Neural progenitor cell (in vitro differentiated cells): ENCODE results near the gene TSC22D4. TPM values are rescaled to one million over a fixed set of nuclear protein-coding genes. Genes with fewer than 3 reads are reported as not detected.

Experiments
- DNase-seq: peaks from one replicate; pipeline ENCODE4 v3.0.0-alpha.2; 2016; ENCODE audit warnings: low spot score
- H2AFZ ChIP-seq: fragments of 200-600 bp; sonication (generic); replicated peaks from 2 replicates; pipeline ENCODE4 v1.6.1; 2016; ENCODE audit warnings: antibody characterized with exemption
- H3F3A ChIP-seq: fragments of 200-600 bp; sonication (generic); 2 replicates; pipeline ENCODE4 v1.6.1; 2016; ENCODE audit warnings: antibody characterized with exemption, low read depth
- H3K27ac ChIP-seq: fragments of 200-600 bp; sonication (generic); 2 replicates; pipeline ENCODE4 v1.5.1; 2016; ENCODE audit warnings: mild to moderate bottlenecking
- H3K27me3 ChIP-seq: fragments of 200-600 bp; sonication (generic); 2 replicates; pipeline ENCODE4 v1.6.1; 2016; ENCODE audit warnings: mild to moderate bottlenecking, moderate library complexity
- H3K36me3 ChIP-seq: fragments of 200-600 bp; sonication (generic); 2 replicates; pipeline ENCODE4 v1.5.1; 2016
- H3K4me1 ChIP-seq: fragments of 200-600 bp; sonication (generic); 2 replicates; pipeline ENCODE4 v1.6.1; 2016; ENCODE audit warnings: mixed run types
- H3K4me2 ChIP-seq: fragments of 200-600 bp; sonication (generic); 2 replicates; pipeline ENCODE4 v1.6.1; 2016
- H3K4me3 ChIP-seq: fragments of 200-600 bp; sonication (generic); 2 replicates; pipeline ENCODE4 v1.5.1; 2016
- H3K79me2 ChIP-seq: fragments of 200-600 bp; sonication (generic); 2 replicates; pipeline ENCODE4 v1.6.1; 2016; ENCODE audit warnings: low read depth
- H3K9ac ChIP-seq: fragments of 200-600 bp; sonication (generic); 2 replicates; pipeline ENCODE4 v1.6.1; 2016
- H3K9me3 ChIP-seq: fragments of 200-600 bp; sonication (generic); 2 replicates; pipeline ENCODE4 v1.5.1; 2016; ENCODE audit warnings: low read depth
- H4K20me1 ChIP-seq: fragments of 200-600 bp; sonication (generic); 2 replicates; pipeline ENCODE4 v1.6.1; 2016; ENCODE audit warnings: low read depth
- H3K27ac Mint-ChIP-seq: 3 replicates; pipeline ENCODE4 v1.8.0; 2021; ENCODE audit warnings: mixed read lengths
- H3K27me3 Mint-ChIP-seq: 2 replicates; pipeline ENCODE4 v1.8.0; 2022; ENCODE audit warnings: low read depth, mild to moderate bottlenecking, inconsistent platforms, moderate library complexity, mixed read lengths; ENCODE audit not compliant: insufficient read depth
- H3K36me3 Mint-ChIP-seq: 3 replicates; pipeline ENCODE4 v1.8.0; 2021; ENCODE audit warnings: mixed read lengths
- H3K4me1 Mint-ChIP-seq: 3 replicates; pipeline ENCODE4 v1.8.0; 2021; ENCODE audit warnings: mixed read lengths
- H3K4me3 Mint-ChIP-seq: 3 replicates; pipeline ENCODE4 v1.8.0; 2021; ENCODE audit warnings: mild to moderate bottlenecking, moderate library complexity, mixed read lengths
- H3K9me3 Mint-ChIP-seq: 3 replicates; pipeline ENCODE4 v1.8.0; 2020; ENCODE audit warnings: mixed read lengths
- CTCF ChIP-seq: fragments of 200-600 bp; sonication (generic); IDR thresholded peaks from 2 replicates; pipeline ENCODE4 v1.5.1; 2017; ENCODE audit warnings: antibody characterized with exemption, mild to moderate bottlenecking
- EZH2 ChIP-seq: fragments of 200-600 bp; sonication (generic); IDR thresholded peaks from 2 replicates; pipeline ENCODE4 v1.6.1; 2017; ENCODE audit warnings: antibody characterized with exemption, mild to moderate bottlenecking, moderate library complexity
- EZH2phosphoT487 ChIP-seq: fragments of 200-600 bp; sonication (generic); IDR thresholded peaks from 2 replicates; pipeline ENCODE4 v1.6.1; 2017; ENCODE audit warnings: antibody characterized with exemption
- total RNA-seq: library from RNA; depleted of rRNA; stranded (reverse); fragments of >200 nt; gene quantifications from 2 replicates; pipeline ENCODE4 v1.2.3, GENCODE V29; 2015; ENCODE audit warnings: low replicate concordance

TSC22D4 gene
- total RNA-seq, 1 donor from 2014 or later = 11.0 TPM

GRCh38 chr7:100510437-100511239 lies 31.6 kb upstream of the TSC22D4 start:
- H2AFZ ChIP-seq = no peak overlapping the region
- no peak overlapping the region for H3K4me3 ChIP-seq
- Mint-ChIP-seq H3K4me1 (peaks cover 22% of the 10 kb centered on the region), H3K4me3 (no peak overlapping the region), H3K36me3 (no peaks in the 10 kb centered on the region), H3K27me3 (peaks cover 3% of the 10 kb centered on the region), H3K27ac (no peak overlapping the region), H3K9me3 (no peaks in the 10 kb centered on the region)
- TF ChIP-seq CTCF = no peak
- TF ChIP-seq EZH2phosphoT487 = no peak
- no peak for TF ChIP-seq EZH2
- no peaks in the 10 kb centered on the region for H3K9me3 ChIP-seq
- H3K27ac ChIP-seq = no peak overlapping the region
- no peaks in the 10 kb centered on the region for H4K20me1 ChIP-seq
- H3K4me1 ChIP-seq = no peaks in the 10 kb centered on the region
- no peaks in the 10 kb centered on the region for H3K79me2 ChIP-seq
- H3K36me3 ChIP-seq = no peaks in the 10 kb centered on the region
- H3K9ac ChIP-seq = no peak overlapping the region
- no peak overlapping the region for H3K4me2 ChIP-seq
- no peaks in the 10 kb centered on the region for H3F3A ChIP-seq
- DNase-seq = no peak
- no peaks in the 10 kb centered on the region for H3K27me3 ChIP-seq

- H3K4me3 ChIP-seq = no peak overlapping the region
- no peak overlapping the region for H3K27ac ChIP-seq
- H3K4me3 Mint-ChIP-seq = peak overlapping the region; percentile 41
- H3K27ac Mint-ChIP-seq = peak overlapping the region; percentile 78
- H3K27me3 Mint-ChIP-seq = peaks cover 3% of the 10 kb centered on the region
- H3K9me3 ChIP-seq = no peaks in the 10 kb centered on the region
- no peak overlapping the region for H3K4me2 ChIP-seq
- H2AFZ ChIP-seq = no peak overlapping the region
- H3K4me1 ChIP-seq = peaks cover 3% of the 10 kb centered on the region
- no peaks in the 10 kb centered on the region for H3K36me3 Mint-ChIP-seq
- H3K79me2 ChIP-seq = no peaks in the 10 kb centered on the region
- H3K27me3 ChIP-seq = no peaks in the 10 kb centered on the region
- no peaks in the 10 kb centered on the region for H3F3A ChIP-seq
- H3K36me3 ChIP-seq = no peaks in the 10 kb centered on the region
- no peak overlapping the region for H3K9ac ChIP-seq
- no peak for DNase-seq
- H4K20me1 ChIP-seq = no peaks in the 10 kb centered on the region
- TF ChIP-seq EZH2phosphoT487 (no peak), EZH2 (no peak), CTCF (no peak)
- H3K9me3 Mint-ChIP-seq = no peaks in the 10 kb centered on the region
- H3K4me1 Mint-ChIP-seq = peaks cover 19% of the 10 kb centered on the region
Measured at GRCh38 chr7:100509231-100509630, 30.2 kb upstream of the TSC22D4 start.

- Mint-ChIP-seq H3K27me3 (peaks cover 5% of the 10 kb centered on the region), H3K9me3 (no peaks in the 10 kb centered on the region), H3K27ac (no peak overlapping the region), H3K4me1 (peaks cover 23% of the 10 kb centered on the region), H3K36me3 (no peaks in the 10 kb centered on the region), H3K4me3 (no peak overlapping the region)
- Histone ChIP-seq H4K20me1 (no peaks in the 10 kb centered on the region), H3K9ac (no peak overlapping the region), H3F3A (no peaks in the 10 kb centered on the region), H3K9me3 (no peaks in the 10 kb centered on the region), H3K27ac (no peak overlapping the region), H3K79me2 (no peaks in the 10 kb centered on the region), H3K36me3 (no peaks in the 10 kb centered on the region), H3K4me3 (no peak overlapping the region), H3K4me2 (no peak overlapping the region), H3K27me3 (no peaks in the 10 kb centered on the region), H2AFZ (no peak overlapping the region), H3K4me1 (peaks cover 3% of the 10 kb centered on the region)
- DNase-seq = peak; percentile 56
- TF ChIP-seq EZH2phosphoT487 (no peak), EZH2 (no peak), CTCF (no peak)
Measured at GRCh38 chr7:100506356-100506923, 27.4 kb upstream of the TSC22D4 start.
